OCI-LY1 (cell line): ENCODE measurements around the gene PSMB4.

Experiments used
- CTCF ChIP-seq: fragments of 200-600 bp; sonication (generic), shearing (Covaris generic); IDR thresholded peaks from 2 replicates; pipeline ENCODE4 v1.5.1; 2017; ENCODE audit warnings: mild to moderate bottlenecking, antibody characterized with exemption, low read length, moderate library complexity, mixed read lengths
- EZH2 ChIP-seq: fragments of 200-600 bp; sonication (generic), shearing (Covaris generic); IDR thresholded peaks from 2 replicates; pipeline ENCODE4 v1.8.0; 2017; ENCODE audit warnings: borderline replicate concordance, mixed run types, mild to moderate bottlenecking, antibody characterized with exemption, low read length, moderate library complexity, mixed read lengths

- TF ChIP-seq CTCF (no peak), EZH2 (no peak)
Measured at GRCh38 chr1:151447696-151448095, 48.3 kb downstream of the PSMB4 start.
